Peyer's patch (tissue), 4 donors: ENCODE results near the gene LRBA.

Source experiments
- POLR2A ChIP-seq, 2 donors: fragments of 450-650 bp; IDR thresholded peaks; one replicate each; pipeline ENCODE4 v1.5.1; 2017; ENCODE audit warnings: antibody characterized with exemption in 2 of 2, mild to moderate bottlenecking in 2 of 2, moderate library complexity in 2 of 2
- TF ChIP-seq, protein P1 (sequence below), 6 experiments: fragments of 450-650 bp in 4 of 6; fragments of 200-600 bp in 2 of 6; sonication (generic) in 1 of 6; IDR thresholded peaks; one replicate each; pipeline ENCODE4 v1.5.1; 2017 to 2019; ENCODE audit warnings: antibody characterized with exemption in 6 of 6, mild to moderate bottlenecking in 3 of 6, moderate library complexity in 1 of 6

DNA sequence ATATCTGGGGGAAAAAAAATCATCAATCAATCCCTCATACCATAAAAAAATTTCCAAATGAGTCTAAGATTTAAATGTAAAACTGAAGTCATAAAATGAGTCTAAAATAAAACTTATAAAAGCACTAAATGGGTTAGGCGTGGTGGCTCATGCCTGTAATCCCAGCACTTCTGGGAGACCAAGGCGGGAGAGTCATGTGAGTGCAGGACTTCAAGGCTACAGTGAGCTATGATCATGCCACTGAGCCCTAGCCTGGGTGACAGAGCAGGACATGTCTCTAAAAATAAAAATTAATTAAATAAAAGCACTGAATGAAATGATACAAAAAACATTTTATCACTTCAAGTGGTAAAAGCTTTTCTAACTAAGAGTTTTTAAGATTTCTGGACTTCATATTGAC is 83.3 kb downstream of the LRBA start:
- TF ChIP-seq, protein P1, sequence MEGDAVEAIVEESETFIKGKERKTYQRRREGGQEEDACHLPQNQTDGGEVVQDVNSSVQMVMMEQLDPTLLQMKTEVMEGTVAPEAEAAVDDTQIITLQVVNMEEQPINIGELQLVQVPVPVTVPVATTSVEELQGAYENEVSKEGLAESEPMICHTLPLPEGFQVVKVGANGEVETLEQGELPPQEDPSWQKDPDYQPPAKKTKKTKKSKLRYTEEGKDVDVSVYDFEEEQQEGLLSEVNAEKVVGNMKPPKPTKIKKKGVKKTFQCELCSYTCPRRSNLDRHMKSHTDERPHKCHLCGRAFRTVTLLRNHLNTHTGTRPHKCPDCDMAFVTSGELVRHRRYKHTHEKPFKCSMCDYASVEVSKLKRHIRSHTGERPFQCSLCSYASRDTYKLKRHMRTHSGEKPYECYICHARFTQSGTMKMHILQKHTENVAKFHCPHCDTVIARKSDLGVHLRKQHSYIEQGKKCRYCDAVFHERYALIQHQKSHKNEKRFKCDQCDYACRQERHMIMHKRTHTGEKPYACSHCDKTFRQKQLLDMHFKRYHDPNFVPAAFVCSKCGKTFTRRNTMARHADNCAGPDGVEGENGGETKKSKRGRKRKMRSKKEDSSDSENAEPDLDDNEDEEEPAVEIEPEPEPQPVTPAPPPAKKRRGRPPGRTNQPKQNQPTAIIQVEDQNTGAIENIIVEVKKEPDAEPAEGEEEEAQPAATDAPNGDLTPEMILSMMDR (IDR thresholded peaks at IDR 0.05): no peak
- no peak for TF ChIP-seq POLR2A (IDR thresholded peaks at IDR 0.05)
